ENCODE results near the gene WDFY4. TPM values are rescaled to one million over a fixed set of nuclear protein-coding genes. Genes with fewer than 3 reads are reported as not detected.

WDFY4 gene
- total and polyA plus RNA-seq, 2 of the 13 experiments (the other 11 are each of a cell fraction or from before 2014, with no cell fraction given), result not detected

- POLR2A ChIA-PET, result no interaction called here
- no peak for ATAC-seq
- CTCF ChIA-PET (ENCODE audit: low intra/inter-chr PET ratio, low total read pairs), result no interaction called here
These were observed 91.9 kb downstream of the WDFY4 start for GRCh38 chr10:48776528-48776927.

More at GRCh38 chr10:48776528-48776927, 91.9 kb downstream of the WDFY4 start:
- no peak overlapping the region for H3K9ac ChIP-seq (ENCODE audit: insufficient read depth, low read depth, low read length)
- H2AFZ ChIP-seq (ENCODE audit: low read length), result no peak overlapping the region
- no peaks in the 10 kb centered on the region for H4K20me1 ChIP-seq (ENCODE audit: insufficient read depth, low read length)
- FAIRE-seq (no peak), DNase-seq (ENCODE audit: low spot score) (no peak)
- H3K36me3 ChIP-seq (replicated peaks in 1 of 2; ENCODE audit: control insufficient read depth in 1 of 2, insufficient read depth in 2 of 2, low read length in 2 of 2), result no peaks in the 10 kb centered on the region
- in situ Hi-C loops (cut with HindIII; ENCODE audit: extremely low pct_ligation_motif_present, low pct_unique_long_range_greater_than_20kb) (no loop called here), intact Hi-C loops (cut with micrococcal nuclease; ENCODE audit: unreplicated experiment) (no loop called here)
- TF ChIP-seq KDM2A (CRISPR knock-in tag; IDR thresholded peaks at IDR 0.05; ENCODE audit: borderline replicate concordance, low read depth), result no peak
- no peak for TF ChIP-seq SSRP1 (CRISPR knock-in tag; IDR thresholded peaks at IDR 0.05)
- no peak for TF ChIP-seq HES4 (CRISPR knock-in tag; IDR thresholded peaks at IDR 0.05; ENCODE audit: borderline replicate concordance)
- no peak for TF ChIP-seq ZNF503 (CRISPR knock-in tag; IDR thresholded peaks at IDR 0.05)
- TF ChIP-seq FIP1L1 (IDR thresholded peaks at IDR 0.05; ENCODE audit: borderline replicate concordance, insufficient read depth, low read depth, low read length), result no peak
- no peak for TF ChIP-seq MYC (CRISPR knock-in tag; IDR thresholded peaks at IDR 0.05; ENCODE audit: borderline replicate concordance)
- no peak for TF ChIP-seq IKZF1 (IDR thresholded peaks at IDR 0.05)
- no peak for TF ChIP-seq ZBTB3 (CRISPR knock-in tag; IDR thresholded peaks at IDR 0.05; ENCODE audit: borderline replicate concordance, low read depth)
- TF ChIP-seq SATB2 (CRISPR knock-in tag; IDR thresholded peaks at IDR 0.05), result no peak
- no peak for TF ChIP-seq ZNF460 (CRISPR knock-in tag; IDR thresholded peaks at IDR 0.05; ENCODE audit: borderline replicate concordance)
- TF ChIP-seq IRX3 (CRISPR knock-in tag; IDR thresholded peaks at IDR 0.05; ENCODE audit: borderline replicate concordance, low read depth), result no peak
- TF ChIP-seq SMAD9 (CRISPR knock-in tag; IDR thresholded peaks at IDR 0.05), result no peak
- no peak for TF ChIP-seq PATZ1 (CRISPR knock-in tag; IDR thresholded peaks at IDR 0.05)
- H3K79me2 ChIP-seq (ENCODE audit: insufficient read depth, low read length), result no peaks in the 10 kb centered on the region
- H3K4me1 ChIP-seq (ENCODE audit: insufficient read depth, low read length), result no peaks in the 10 kb centered on the region
- 0% methylated on average over 5 of the region's 9 CpGs for WGBS (ENCODE audit: low lambda C conversion rate)
- no TSS peak for BruUV-seq (replicated peaks)
- 0 out of 5 replicates have a peak, but pooled peaks cover 1 to 3% of the 10 kb centered on the region in 2 experiments for H3K27me3 ChIP-seq (ENCODE audit: control insufficient read depth in 1 of 2, insufficient read depth in 2 of 2, low read length in 2 of 2)
- no peaks in the 10 kb centered on the region for H3K9me3 ChIP-seq (ENCODE audit: low read length)
- no peak overlapping the region for H3K4me3 ChIP-seq (replicated peaks in 1 of 3; ENCODE audit: insufficient read depth in 1 of 3, low read depth in 2 of 3, low read length in 3 of 3)
- no peak overlapping the region for H3K4me2 ChIP-seq (ENCODE audit: low read depth, low read length)
- H3K27ac ChIP-seq (ENCODE audit: extremely low read length, insufficient read depth, low read length), result no peak overlapping the region

All from HepG2 (cell line).